HEK293 (cell line): ENCODE measurements around the gene MSRB1.

Source experiments
- CTCF ChIA-PET: fragments of 350-600 bp; formaldehyde crosslinking; extraction: SDS; loops from one replicate; lab custom pipeline; 2021; ENCODE audit warnings: antibody characterized with exemption; lab: Yijun Ruan, JAX
- POLR2A ChIA-PET: fragments of 300-600 bp; formaldehyde crosslinking; extraction: SDS; loops from one replicate; lab custom pipeline; 2020; ENCODE audit warnings: antibody characterized with exemption, inconsistent platforms; lab: Yijun Ruan, JAX
- H3K27ac ChIP-seq: fragments of 200-500 bp; sonication (Bioruptor generic); 2 replicates; pipeline ENCODE4 v1.5.1; 2014; ENCODE audit warnings: low read depth, low read length, control low read depth, inconsistent platforms; ENCODE audit errors: extremely low read depth
- H3K36me3 ChIP-seq, 2 experiments: fragments of 200-500 bp in 1 of 2; sonication (Bioruptor generic) in 1 of 2; 1 replicate in 1 of 2; 2 replicates in 1 of 2; pipeline ENCODE4 v1.5.1; 2014 to 2017; ENCODE audit warnings: inconsistent platforms in 2 of 2, low read length in 2 of 2; ENCODE audit not compliant: control insufficient read depth in 2 of 2, insufficient read depth in 1 of 2
- H3K4me1 ChIP-seq: fragments of 200-500 bp; sonication (Bioruptor generic); 2 replicates; pipeline ENCODE4 v1.5.1; 2014; ENCODE audit warnings: mild to moderate bottlenecking, low read length, inconsistent platforms; ENCODE audit not compliant: control insufficient read depth, insufficient read depth
- H3K4me3 ChIP-seq: 2 replicates; pipeline ENCODE4 v1.5.1; 2011; ENCODE audit warnings: low read depth, mild to moderate bottlenecking, control low read depth, low read length, moderate library complexity
- H3K9me3 ChIP-seq: fragments of 200-500 bp; sonication (Bioruptor generic); 2 replicates; pipeline ENCODE4 v1.5.1; 2014; ENCODE audit warnings: low read depth, low read length, inconsistent platforms; ENCODE audit not compliant: control insufficient read depth, insufficient read depth
- EGR2 ChIP-seq: fragments of 450-650 bp; formaldehyde crosslinking; IDR thresholded peaks from 2 replicates; pipeline ENCODE4 v1.5.1; 2016; ENCODE audit warnings: low read depth, missing biosample characterization, missing genetic modification characterization
- HOXA7 ChIP-seq: sonication (generic); formaldehyde crosslinking; IDR thresholded peaks from 2 replicates; pipeline ENCODE4 v1.8.1; 2022; ENCODE audit warnings: missing genetic modification reagents, borderline replicate concordance
- KLF1 ChIP-seq: fragments of 450-650 bp; formaldehyde crosslinking; IDR thresholded peaks from 2 replicates; pipeline ENCODE4 v1.5.1; 2016; ENCODE audit warnings: missing biosample characterization, missing genetic modification characterization
- SCRT2 ChIP-seq: fragments of 450-650 bp; formaldehyde crosslinking; IDR thresholded peaks from 2 replicates; pipeline ENCODE4 v1.5.1; 2016; ENCODE audit warnings: missing biosample characterization, missing genetic modification characterization
- YY2 ChIP-seq: fragments of 450-650 bp; formaldehyde crosslinking; IDR thresholded peaks from 2 replicates; pipeline ENCODE4 v1.5.1; 2016; ENCODE audit warnings: missing biosample characterization, missing genetic modification characterization
- ZBTB1 ChIP-seq: fragments of 450-650 bp; formaldehyde crosslinking; IDR thresholded peaks from 2 replicates; pipeline ENCODE4 v1.5.1; 2016; ENCODE audit warnings: missing biosample characterization, missing genetic modification characterization
- ZBTB8A ChIP-seq: fragments of 450-650 bp; formaldehyde crosslinking; IDR thresholded peaks from 2 replicates; pipeline ENCODE4 v1.5.1; 2016; ENCODE audit warnings: missing biosample characterization, missing genetic modification characterization
- ZFHX2 ChIP-seq: fragments of 450-650 bp; formaldehyde crosslinking; conservative IDR thresholded peaks from 2 replicates; pipeline ENCODE4 v1.5.1; 2016; ENCODE audit warnings: missing biosample characterization, missing genetic modification characterization
- ZFP41 ChIP-seq: fragments of 450-650 bp; formaldehyde crosslinking; IDR thresholded peaks from 2 replicates; pipeline ENCODE4 v1.5.1; 2016; ENCODE audit warnings: missing biosample characterization, missing genetic modification characterization, borderline replicate concordance
- ZNF138 ChIP-seq: fragments of 450-650 bp; formaldehyde crosslinking; IDR thresholded peaks from 2 replicates; pipeline ENCODE4 v1.5.1; 2016; ENCODE audit warnings: missing biosample characterization, missing genetic modification characterization, borderline replicate concordance
- ZNF146 ChIP-seq: fragments of 450-650 bp; formaldehyde crosslinking; IDR thresholded peaks from 2 replicates; pipeline ENCODE4 v1.5.1; 2016; ENCODE audit warnings: missing biosample characterization, missing genetic modification characterization
- ZNF211 ChIP-seq: fragments of 450-650 bp; formaldehyde crosslinking; IDR thresholded peaks from 2 replicates; pipeline ENCODE4 v1.5.1; 2016; ENCODE audit warnings: low read depth, missing biosample characterization, missing genetic modification characterization
- ZNF350 ChIP-seq: fragments of 450-650 bp; formaldehyde crosslinking; IDR thresholded peaks from 2 replicates; pipeline ENCODE4 v1.5.0; 2017; ENCODE audit warnings: missing biosample characterization, mild to moderate bottlenecking, missing genetic modification characterization
- ZNF426 ChIP-seq: fragments of 450-650 bp; formaldehyde crosslinking; IDR thresholded peaks from 2 replicates; pipeline ENCODE4 v1.5.1; 2017; ENCODE audit warnings: missing biosample characterization, missing genetic modification characterization, mild to moderate bottlenecking, inconsistent platforms, moderate library complexity
- ZNF544 ChIP-seq: fragments of 450-650 bp; formaldehyde crosslinking; IDR thresholded peaks from 2 replicates; pipeline ENCODE4 v1.5.0; 2017; ENCODE audit warnings: missing biosample characterization, missing genetic modification characterization
- ZNF629 ChIP-seq: fragments of 450-650 bp; formaldehyde crosslinking; IDR thresholded peaks from 2 replicates; pipeline ENCODE4 v1.5.1; 2017; ENCODE audit warnings: missing biosample characterization, missing genetic modification characterization
- ZNF768 ChIP-seq: fragments of 450-650 bp; formaldehyde crosslinking; IDR thresholded peaks from 2 replicates; pipeline ENCODE4 v1.5.1; 2018; ENCODE audit warnings: missing biosample characterization, mild to moderate bottlenecking, missing genetic modification characterization
- TF ChIP-seq, protein P1 (sequence below): fragments of 450-650 bp; formaldehyde crosslinking; IDR thresholded peaks from 2 replicates; pipeline ENCODE4 v1.5.1; 2016; ENCODE audit warnings: missing biosample characterization, missing genetic modification characterization
- TF ChIP-seq, protein P2 (sequence below): fragments of 450-650 bp; formaldehyde crosslinking; IDR thresholded peaks from 2 replicates; pipeline ENCODE4 v1.5.1; 2016; ENCODE audit warnings: missing biosample characterization, missing genetic modification characterization
- TF ChIP-seq, protein P3 (sequence below): fragments of 450-650 bp; formaldehyde crosslinking; IDR thresholded peaks from 2 replicates; pipeline ENCODE4 v1.5.1; 2016; ENCODE audit warnings: missing biosample characterization, missing genetic modification characterization
- TF ChIP-seq, protein P4 (sequence below): fragments of 450-650 bp; formaldehyde crosslinking; IDR thresholded peaks from 2 replicates; pipeline ENCODE4 v1.5.1; 2016; ENCODE audit warnings: missing biosample characterization, missing genetic modification characterization

MSRB1 gene

DNA sequence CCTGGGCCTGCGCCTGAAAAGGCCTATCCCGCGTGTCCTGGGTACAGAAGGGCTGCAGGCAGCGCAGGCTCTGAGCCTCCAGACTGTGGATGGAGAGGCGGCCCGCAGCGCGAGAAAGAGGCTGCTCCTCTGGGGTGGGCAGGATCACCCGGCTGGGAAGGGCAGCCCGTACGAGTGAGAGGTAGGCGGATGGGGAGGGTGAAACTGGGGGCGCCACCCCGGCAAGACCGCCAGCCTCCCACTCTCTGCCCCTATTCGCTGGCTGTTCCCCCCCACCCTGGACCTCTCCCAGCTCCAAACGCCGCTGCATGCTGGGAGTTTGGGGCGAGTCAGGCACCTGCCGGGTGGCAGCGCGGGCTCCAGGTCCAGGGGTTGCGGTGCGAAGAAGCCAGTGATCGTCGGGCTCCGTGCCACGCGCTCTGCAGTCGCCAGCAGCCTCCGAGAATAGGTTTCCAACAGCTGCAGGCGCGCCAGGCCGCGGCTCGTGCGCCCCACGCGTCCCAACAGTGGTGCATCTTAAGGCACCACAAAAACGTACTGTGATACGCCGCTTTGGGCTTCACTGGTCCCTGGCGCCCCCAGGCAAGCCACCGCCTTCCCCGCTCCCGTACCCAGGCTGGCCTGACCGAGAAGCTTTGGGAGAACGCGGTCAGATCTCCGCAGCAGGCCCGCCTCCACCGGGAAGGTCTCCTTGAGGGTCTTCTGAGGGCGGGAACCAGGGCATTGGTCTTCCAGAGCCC lies 37.2 kb upstream of the MSRB1 start:
- Histone ChIP-seq H3K4me3 (no peak overlapping the region), H3K9me3 (no peaks in the 10 kb centered on the region), H3K4me1 (peaks cover 7% of the 10 kb centered on the region; the same call in 1 of the 2 replicates), H3K36me3 (peaks cover 0 to 47% of the 10 kb centered on the region in 2 experiments; a peak in 1 of 3 replicates), H3K27ac (no peak overlapping the region)
- ChIA-PET POLR2A (interaction anchor here (1.3 to 10.1 kb wide), 3 partner anchors 15 to 198 kb away, joined by 3 to 76 read pairs (median 3); partner anchors contain the start of genes MSRB1, NUBP2, RPS2 and SPSB3), CTCF (interaction anchor here (0.5 to 0.8 kb wide), 2 partner anchors 14 to 118 kb away, joined by 3 to 4 read pairs; no protein-coding TSS in a partner anchor)
- peak; percentile 29 for TF ChIP-seq ZFHX2
- no peak for TF ChIP-seq YY2
- TF ChIP-seq, protein P1, sequence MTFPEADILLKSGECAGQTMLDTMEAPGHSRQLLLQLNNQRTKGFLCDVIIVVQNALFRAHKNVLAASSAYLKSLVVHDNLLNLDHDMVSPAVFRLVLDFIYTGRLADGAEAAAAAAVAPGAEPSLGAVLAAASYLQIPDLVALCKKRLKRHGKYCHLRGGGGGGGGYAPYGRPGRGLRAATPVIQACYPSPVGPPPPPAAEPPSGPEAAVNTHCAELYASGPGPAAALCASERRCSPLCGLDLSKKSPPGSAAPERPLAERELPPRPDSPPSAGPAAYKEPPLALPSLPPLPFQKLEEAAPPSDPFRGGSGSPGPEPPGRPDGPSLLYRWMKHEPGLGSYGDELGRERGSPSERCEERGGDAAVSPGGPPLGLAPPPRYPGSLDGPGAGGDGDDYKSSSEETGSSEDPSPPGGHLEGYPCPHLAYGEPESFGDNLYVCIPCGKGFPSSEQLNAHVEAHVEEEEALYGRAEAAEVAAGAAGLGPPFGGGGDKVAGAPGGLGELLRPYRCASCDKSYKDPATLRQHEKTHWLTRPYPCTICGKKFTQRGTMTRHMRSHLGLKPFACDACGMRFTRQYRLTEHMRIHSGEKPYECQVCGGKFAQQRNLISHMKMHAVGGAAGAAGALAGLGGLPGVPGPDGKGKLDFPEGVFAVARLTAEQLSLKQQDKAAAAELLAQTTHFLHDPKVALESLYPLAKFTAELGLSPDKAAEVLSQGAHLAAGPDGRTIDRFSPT (tag by site-specific recombination): no peak
- no peak for TF ChIP-seq ZNF768 (tag by site-specific recombination)
- TF ChIP-seq ZFP41 (tag by site-specific recombination): no peak
- no peak for TF ChIP-seq ZNF211
- TF ChIP-seq EGR2 (tag by site-specific recombination): peak; percentile 49
- TF ChIP-seq ZNF146 (tag by site-specific recombination): no peak
- no peak for TF ChIP-seq ZBTB1 (tag by site-specific recombination)
- TF ChIP-seq ZNF138 (tag by site-specific recombination): no peak
- TF ChIP-seq KLF1 (tag by site-specific recombination): 0 out of 2 replicates have a peak, but pooled peaks have one; percentile 13
- TF ChIP-seq SCRT2 (tag by site-specific recombination): no peak
- no peak for TF ChIP-seq ZBTB8A
- TF ChIP-seq, protein P2, sequence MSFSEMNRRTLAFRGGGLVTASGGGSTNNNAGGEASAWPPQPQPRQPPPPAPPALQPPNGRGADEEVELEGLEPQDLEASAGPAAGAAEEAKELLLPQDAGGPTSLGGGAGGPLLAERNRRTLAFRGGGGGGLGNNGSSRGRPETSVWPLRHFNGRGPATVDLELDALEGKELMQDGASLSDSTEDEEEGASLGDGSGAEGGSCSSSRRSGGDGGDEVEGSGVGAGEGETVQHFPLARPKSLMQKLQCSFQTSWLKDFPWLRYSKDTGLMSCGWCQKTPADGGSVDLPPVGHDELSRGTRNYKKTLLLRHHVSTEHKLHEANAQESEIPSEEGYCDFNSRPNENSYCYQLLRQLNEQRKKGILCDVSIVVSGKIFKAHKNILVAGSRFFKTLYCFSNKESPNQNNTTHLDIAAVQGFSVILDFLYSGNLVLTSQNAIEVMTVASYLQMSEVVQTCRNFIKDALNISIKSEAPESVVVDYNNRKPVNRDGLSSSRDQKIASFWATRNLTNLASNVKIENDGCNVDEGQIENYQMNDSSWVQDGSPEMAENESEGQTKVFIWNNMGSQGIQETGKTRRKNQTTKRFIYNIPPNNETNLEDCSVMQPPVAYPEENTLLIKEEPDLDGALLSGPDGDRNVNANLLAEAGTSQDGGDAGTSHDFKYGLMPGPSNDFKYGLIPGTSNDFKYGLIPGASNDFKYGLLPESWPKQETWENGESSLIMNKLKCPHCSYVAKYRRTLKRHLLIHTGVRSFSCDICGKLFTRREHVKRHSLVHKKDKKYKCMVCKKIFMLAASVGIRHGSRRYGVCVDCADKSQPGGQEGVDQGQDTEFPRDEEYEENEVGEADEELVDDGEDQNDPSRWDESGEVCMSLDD: no peak
- TF ChIP-seq, protein P3, sequence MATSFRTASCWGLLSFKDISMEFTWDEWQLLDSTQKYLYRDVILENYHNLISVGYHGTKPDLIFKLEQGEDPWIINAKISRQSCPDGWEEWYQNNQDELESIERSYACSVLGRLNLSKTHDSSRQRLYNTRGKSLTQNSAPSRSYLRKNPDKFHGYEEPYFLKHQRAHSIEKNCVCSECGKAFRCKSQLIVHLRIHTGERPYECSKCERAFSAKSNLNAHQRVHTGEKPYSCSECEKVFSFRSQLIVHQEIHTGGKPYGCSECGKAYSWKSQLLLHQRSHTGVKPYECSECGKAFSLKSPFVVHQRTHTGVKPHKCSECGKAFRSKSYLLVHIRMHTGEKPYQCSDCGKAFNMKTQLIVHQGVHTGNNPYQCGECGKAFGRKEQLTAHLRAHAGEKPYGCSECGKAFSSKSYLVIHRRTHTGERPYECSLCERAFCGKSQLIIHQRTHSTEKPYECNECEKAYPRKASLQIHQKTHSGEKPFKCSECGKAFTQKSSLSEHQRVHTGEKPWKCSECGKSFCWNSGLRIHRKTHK: no peak
- no peak for TF ChIP-seq ZNF350 (tag by site-specific recombination)
- TF ChIP-seq ZNF426 (tag by site-specific recombination): no peak
- no peak for TF ChIP-seq ZNF544
- no peak for TF ChIP-seq HOXA7 (CRISPR knock-in tag)
- TF ChIP-seq ZNF629: no peak
- TF ChIP-seq, protein P4, sequence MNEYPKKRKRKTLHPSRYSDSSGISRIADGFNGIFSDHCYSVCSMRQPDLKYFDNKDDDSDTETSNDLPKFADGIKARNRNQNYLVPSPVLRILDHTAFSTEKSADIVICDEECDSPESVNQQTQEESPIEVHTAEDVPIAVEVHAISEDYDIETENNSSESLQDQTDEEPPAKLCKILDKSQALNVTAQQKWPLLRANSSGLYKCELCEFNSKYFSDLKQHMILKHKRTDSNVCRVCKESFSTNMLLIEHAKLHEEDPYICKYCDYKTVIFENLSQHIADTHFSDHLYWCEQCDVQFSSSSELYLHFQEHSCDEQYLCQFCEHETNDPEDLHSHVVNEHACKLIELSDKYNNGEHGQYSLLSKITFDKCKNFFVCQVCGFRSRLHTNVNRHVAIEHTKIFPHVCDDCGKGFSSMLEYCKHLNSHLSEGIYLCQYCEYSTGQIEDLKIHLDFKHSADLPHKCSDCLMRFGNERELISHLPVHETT: no peak
